Measurements from ENCODE around the gene DENND6B. TPM values are rescaled to one million over a fixed set of nuclear protein-coding genes. Genes with fewer than 3 reads are reported as not detected.

The DENND6B gene
- total RNA-seq, 4 donors from 2014 or later, result 2.9 to 15.5 (median 8.0) TPM

DNA sequence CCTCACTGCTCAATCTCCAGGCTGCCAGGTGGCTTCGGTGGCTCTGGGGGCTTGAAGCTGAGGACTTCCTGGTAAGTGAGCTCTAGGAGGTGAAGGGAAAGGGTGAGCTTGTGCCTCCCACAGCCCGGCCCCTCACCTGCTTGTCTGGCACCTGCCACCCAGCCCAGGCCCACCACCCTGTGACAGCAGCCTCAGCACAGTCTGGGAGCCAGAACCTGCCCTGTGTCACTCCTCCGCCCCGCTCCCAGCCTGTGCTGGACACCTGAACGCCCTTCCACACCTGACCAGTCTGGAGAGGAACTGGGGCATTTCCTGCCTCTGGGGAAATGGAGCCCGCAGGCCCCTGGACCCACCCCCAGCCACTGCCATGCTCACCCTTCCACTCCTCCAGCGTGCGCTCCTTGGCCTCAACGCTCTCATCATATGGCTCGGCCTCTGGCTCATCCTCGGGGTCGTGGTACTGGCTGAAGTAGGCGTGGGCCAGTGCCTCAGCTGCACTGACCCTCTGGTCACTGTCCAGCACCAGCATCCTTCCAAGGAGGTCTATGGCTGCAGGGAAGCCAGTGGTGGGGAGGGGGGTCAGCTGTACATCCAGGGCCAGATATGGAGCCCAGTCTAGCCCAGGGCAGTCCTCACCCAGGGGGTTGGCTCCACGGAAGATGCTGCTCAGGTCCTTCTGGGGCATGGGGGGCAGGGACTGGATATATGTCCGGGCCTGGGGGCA, 61.7 kb downstream of the DENND6B start:
- Histone ChIP-seq H3K4me1 (peaks cover 0 to 31% of the 10 kb centered on the region in 2 donors), H3K36me3 (no peaks in the 10 kb centered on the region), H3K27me3 (no peaks in the 10 kb centered on the region), H3K27ac (no peak overlapping the region), H3K9me3 (no peaks in the 10 kb centered on the region), H3K4me3 (no peak overlapping the region)
- intact Hi-C loops (cut with DNase I; ENCODE audit: low total_unique reads), result no loop called here
- no peak for TF ChIP-seq POLR2A (IDR thresholded peaks at IDR 0.05)
- TF ChIP-seq, protein P1, sequence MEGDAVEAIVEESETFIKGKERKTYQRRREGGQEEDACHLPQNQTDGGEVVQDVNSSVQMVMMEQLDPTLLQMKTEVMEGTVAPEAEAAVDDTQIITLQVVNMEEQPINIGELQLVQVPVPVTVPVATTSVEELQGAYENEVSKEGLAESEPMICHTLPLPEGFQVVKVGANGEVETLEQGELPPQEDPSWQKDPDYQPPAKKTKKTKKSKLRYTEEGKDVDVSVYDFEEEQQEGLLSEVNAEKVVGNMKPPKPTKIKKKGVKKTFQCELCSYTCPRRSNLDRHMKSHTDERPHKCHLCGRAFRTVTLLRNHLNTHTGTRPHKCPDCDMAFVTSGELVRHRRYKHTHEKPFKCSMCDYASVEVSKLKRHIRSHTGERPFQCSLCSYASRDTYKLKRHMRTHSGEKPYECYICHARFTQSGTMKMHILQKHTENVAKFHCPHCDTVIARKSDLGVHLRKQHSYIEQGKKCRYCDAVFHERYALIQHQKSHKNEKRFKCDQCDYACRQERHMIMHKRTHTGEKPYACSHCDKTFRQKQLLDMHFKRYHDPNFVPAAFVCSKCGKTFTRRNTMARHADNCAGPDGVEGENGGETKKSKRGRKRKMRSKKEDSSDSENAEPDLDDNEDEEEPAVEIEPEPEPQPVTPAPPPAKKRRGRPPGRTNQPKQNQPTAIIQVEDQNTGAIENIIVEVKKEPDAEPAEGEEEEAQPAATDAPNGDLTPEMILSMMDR (IDR thresholded peaks at IDR 0.05), result no peak
- no peak for DNase-seq

DNA sequence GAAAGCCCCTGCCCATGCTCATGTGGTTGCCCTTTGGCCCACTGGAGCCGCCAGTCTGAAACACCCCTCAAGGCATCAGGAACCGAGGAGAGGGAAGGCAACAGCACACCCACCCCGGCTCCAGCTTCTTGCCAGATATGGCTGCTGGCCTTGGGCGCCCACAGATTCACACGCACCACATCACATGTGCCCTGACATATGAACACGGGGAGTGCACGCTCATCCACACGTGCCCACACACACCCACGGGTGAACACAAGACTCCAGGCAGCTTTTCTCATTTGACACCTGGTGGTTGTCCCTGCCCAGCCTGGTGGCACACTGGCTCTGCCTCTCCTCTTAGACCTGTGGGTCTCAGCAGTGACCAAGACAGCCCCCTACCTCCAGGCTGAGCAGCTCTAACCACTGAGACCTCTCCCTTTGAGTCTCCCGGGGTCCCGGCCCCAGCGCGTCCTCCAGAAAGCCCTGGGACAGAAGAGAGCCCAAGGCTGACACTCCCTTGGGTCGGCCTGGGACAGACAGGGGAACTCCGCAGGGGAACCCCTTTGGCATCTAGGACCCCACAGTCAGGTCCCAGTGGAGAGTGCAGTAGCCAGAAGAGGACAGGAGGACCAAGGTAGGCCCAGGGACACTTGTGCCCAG, 62.6 kb downstream of the DENND6B start:
- H3K9me3 ChIP-seq, result no peaks in the 10 kb centered on the region
- TF ChIP-seq POLR2A (IDR thresholded peaks at IDR 0.05), result no peak
- TF ChIP-seq, protein P1 (IDR thresholded peaks at IDR 0.05), result no peak
- H3K27ac ChIP-seq, result no peak overlapping the region
- no peak for DNase-seq
- H3K27me3 ChIP-seq, result no peaks in the 10 kb centered on the region
- no peaks in the 10 kb centered on the region for H3K36me3 ChIP-seq
- no peak overlapping the region for H3K4me3 ChIP-seq
- intact Hi-C loops (cut with DNase I; ENCODE audit: low total_unique reads), result no loop called here
- peaks cover 0 to 31% of the 10 kb centered on the region in 2 donors for H3K4me1 ChIP-seq

DNA sequence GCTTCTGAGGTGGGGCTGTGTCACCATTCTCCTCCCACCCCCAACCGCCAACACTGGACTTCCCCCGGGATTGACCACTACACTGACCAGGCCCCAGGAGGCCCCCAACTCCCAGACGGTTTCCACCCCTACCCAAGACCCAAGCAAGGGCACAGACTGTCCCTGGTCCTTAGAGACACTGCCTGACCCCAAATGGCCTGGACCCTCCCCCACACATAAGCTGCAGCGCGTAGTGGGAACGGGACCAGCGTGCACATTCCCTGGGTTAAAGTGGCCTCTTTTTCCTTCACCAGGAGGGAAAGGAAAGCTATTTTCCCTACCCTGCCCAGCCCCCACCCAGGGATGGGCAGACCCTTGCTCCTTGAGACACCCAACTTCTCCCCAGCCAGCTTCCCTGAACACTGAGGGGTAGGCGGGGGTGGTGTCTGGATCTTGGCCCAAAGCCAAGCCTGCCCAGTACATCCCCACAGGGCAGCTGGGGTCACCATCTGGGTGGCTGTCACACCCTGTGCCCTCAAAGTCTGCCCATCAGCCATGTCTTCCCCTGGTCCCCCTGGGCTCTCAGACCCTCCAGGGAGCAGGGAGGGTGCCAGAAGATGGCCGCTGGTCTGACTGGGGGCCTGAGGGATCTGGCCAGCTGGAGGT, 63.7 kb downstream of the DENND6B start:
- H3K4me1 ChIP-seq, result peaks cover 0 to 23% of the 10 kb centered on the region in 2 donors
- H3K36me3 ChIP-seq, result no peaks in the 10 kb centered on the region
- no peak for TF ChIP-seq POLR2A (IDR thresholded peaks at IDR 0.05)
- TF ChIP-seq, protein P1 (IDR thresholded peaks at IDR 0.05), result no peak
- no peaks in the 10 kb centered on the region for H3K27me3 ChIP-seq
- intact Hi-C loops (cut with DNase I; ENCODE audit: low total_unique reads), result no loop called here
- no peak for DNase-seq
- no peaks in the 10 kb centered on the region for H3K9me3 ChIP-seq
- no peak overlapping the region for H3K4me3 ChIP-seq
- H3K27ac ChIP-seq, result no peak overlapping the region

DNA sequence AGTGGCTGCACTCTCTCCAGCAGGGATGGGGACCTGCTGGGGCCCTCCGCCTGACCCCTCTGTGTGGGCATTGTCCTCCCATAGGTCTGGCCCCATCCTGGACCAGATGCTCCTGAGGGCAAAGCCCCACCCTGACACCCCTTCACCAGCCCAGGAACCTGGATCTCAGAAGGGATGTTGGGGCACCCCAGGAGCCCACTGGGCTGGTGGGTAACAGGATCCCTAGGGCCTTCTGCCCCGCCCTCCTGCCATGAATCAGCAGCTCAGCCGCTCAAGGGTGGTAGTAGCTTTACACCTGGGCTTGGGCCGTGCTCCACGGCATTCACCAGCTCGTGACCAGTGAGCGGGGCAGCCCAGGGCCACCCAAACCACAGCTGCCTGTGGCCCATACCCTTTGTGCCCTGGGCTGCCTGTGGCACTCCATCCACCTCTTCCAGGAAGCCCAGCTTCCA, 64.3 kb downstream of the DENND6B start:
- H3K4me3 ChIP-seq, result no peak overlapping the region
- intact Hi-C loops (cut with DNase I; ENCODE audit: low total_unique reads), result no loop called here
- no peaks in the 10 kb centered on the region for H3K27me3 ChIP-seq
- H3K4me1 ChIP-seq, result peaks cover 0 to 19% of the 10 kb centered on the region in 2 donors
- no peaks in the 10 kb centered on the region for H3K36me3 ChIP-seq
- DNase-seq, result no peak
- TF ChIP-seq, protein P1 (IDR thresholded peaks at IDR 0.05), result no peak
- no peaks in the 10 kb centered on the region for H3K9me3 ChIP-seq
- H3K27ac ChIP-seq, result peak overlapping the region in 1 of 2 donors; percentile 74
